HFFc6 (cell line): ENCODE measurements around the gene UNC5B. TPM values are rescaled to one million over a fixed set of nuclear protein-coding genes. Genes with fewer than 3 reads are reported as not detected.

ENCODE experiments used
- DNase-seq: peaks from one replicate; pipeline ENCODE4 v3.0.0-alpha.2; 2018
- H3K27ac Mint-ChIP-seq: 2 replicates; pipeline ENCODE4 v1.8.0; 2020; ENCODE audit warnings: mild to moderate bottlenecking, mixed read lengths
- H3K27me3 Mint-ChIP-seq: 2 replicates; pipeline ENCODE4 v1.8.0; 2021; ENCODE audit warnings: mild to moderate bottlenecking, moderate library complexity, mixed read lengths; ENCODE audit not compliant: insufficient read depth
- H3K36me3 Mint-ChIP-seq: 2 replicates; pipeline ENCODE4 v1.8.0; 2021; ENCODE audit warnings: low read depth, mixed read lengths
- H3K4me1 Mint-ChIP-seq: 2 replicates; pipeline ENCODE4 v1.8.0; 2020; ENCODE audit warnings: low read depth, mixed read lengths
- H3K4me3 Mint-ChIP-seq: 2 replicates; pipeline ENCODE4 v1.8.0; 2020; ENCODE audit warnings: mild to moderate bottlenecking, moderate library complexity, mixed read lengths
- H3K9me3 Mint-ChIP-seq: 2 replicates; pipeline ENCODE4 v1.8.0; 2020; ENCODE audit warnings: mild to moderate bottlenecking, mixed read lengths
- CTCF ChIP-seq: fragments of 200-600 bp; sonication (generic); IDR thresholded peaks from 2 replicates; pipeline ENCODE4 v1.5.0; 2021; ENCODE audit warnings: antibody characterized with exemption, mild to moderate bottlenecking
- total RNA-seq, 6 experiments: library from RNA; stranded (reverse); fragmentation: NEBNext Ultra II Directional; extraction: Animal tissue kit (Norgen Biotek cat#: 25700); gene quantifications; 2 replicates in 1 of 6; 3 replicates in 5 of 6; pipeline ENCODE4 v1.2.3, GENCODE V29; 2021

UNC5B gene
- total RNA-seq, 6 experiments from 2014 or later, result 5.2 to 11.6 (median 5.7) TPM

DNA sequence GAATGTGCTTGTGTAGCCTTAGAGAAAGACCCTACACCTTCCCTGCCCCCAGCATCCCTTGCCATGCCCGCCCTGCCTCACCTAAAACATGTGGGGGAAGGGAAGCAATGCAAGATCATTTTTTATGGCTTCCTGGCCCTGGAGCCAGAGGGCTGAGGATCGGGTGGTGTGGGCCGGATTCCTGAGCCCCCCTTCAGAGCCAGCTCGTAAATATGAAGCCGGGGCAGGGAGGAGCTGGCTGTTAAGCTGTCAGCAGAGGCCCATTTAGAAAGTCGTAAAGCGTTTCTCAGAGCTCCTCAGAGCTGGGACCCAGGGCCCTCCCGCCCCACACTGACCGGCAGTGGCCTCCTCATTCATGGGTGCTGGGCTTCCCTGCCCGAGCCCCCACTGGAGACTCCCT, 23.9 kb downstream of the UNC5B start:
- H3K4me3 Mint-ChIP-seq, result no peak overlapping the region; the same call in 1 of the 2 replicates
- no peak for TF ChIP-seq CTCF
- DNase-seq, result no peak
- H3K27me3 Mint-ChIP-seq, result no peaks in the 10 kb centered on the region; the same call in 1 of the 2 replicates
- peak overlapping the region; percentile 87; the same call in 1 of the 2 replicates for H3K27ac Mint-ChIP-seq
- no peaks in the 10 kb centered on the region for H3K9me3 Mint-ChIP-seq
- H3K4me1 Mint-ChIP-seq, result peaks cover 73% of the 10 kb centered on the region
- H3K36me3 Mint-ChIP-seq, result no peaks in the 10 kb centered on the region

DNA sequence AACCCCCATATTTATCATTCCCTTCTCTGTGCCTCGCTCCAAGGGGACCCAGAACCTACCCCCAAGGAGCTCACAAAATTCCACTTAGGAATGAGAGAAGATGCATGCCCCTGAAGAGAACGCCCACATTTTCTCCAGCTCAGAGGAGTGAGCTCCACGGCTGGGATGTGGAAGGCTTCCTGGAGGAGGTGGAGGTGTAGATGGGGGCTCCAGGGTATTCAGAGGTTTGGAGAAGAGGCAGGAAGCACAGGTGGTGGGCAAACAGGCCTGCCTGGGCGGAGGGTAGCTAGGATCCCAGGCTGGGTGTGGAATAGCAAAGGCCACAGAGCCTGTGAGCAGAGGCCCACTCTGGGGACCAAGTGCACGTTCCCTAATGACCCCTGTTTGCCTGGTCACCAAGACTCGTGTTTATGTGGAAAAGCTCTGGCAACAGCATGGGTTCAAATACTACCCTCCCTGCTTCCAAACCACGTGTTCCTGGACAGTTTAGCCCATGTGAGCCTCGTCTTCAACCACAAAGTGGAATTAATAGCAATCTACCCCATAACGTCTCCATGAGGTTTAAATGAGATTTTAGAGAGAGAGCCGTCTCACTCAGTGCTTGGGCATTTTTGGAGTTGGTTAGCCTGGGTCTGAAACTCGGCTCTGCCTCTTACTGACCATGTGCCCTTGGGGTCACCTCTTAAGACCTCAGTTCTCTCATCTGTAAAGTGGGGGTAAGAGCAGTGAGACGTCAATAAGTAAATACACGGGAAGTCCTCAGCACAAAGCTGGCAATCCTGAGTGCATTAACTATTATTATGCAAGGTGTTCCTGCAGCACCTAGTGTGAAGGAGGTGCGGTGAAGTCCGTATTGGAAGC, 24.7 kb downstream of the UNC5B start:
- Mint-ChIP-seq H3K4me1 (peaks cover 78% of the 10 kb centered on the region), H3K9me3 (no peaks in the 10 kb centered on the region), H3K4me3 (no peak overlapping the region; the same call in 1 of the 2 replicates), H3K27ac (no peak overlapping the region; the same call in 1 of the 2 replicates), H3K27me3 (no peaks in the 10 kb centered on the region; the same call in 1 of the 2 replicates), H3K36me3 (no peaks in the 10 kb centered on the region)
- DNase-seq, result no peak
- no peak for TF ChIP-seq CTCF

GRCh38 chr10:71237843-71238623, 25.7 kb downstream of the UNC5B start:
- no peaks in the 10 kb centered on the region; the same call in 1 of the 2 replicates for H3K27me3 Mint-ChIP-seq
- no peak for DNase-seq
- peak overlapping the region; percentile 19; the same call in 1 of the 2 replicates for H3K27ac Mint-ChIP-seq
- peaks cover 78% of the 10 kb centered on the region for H3K4me1 Mint-ChIP-seq
- no peak overlapping the region; the same call in 1 of the 2 replicates for H3K4me3 Mint-ChIP-seq
- no peaks in the 10 kb centered on the region for H3K9me3 Mint-ChIP-seq
- no peak; the same call in 1 of the 2 replicates for TF ChIP-seq CTCF
- no peaks in the 10 kb centered on the region for H3K36me3 Mint-ChIP-seq

DNA sequence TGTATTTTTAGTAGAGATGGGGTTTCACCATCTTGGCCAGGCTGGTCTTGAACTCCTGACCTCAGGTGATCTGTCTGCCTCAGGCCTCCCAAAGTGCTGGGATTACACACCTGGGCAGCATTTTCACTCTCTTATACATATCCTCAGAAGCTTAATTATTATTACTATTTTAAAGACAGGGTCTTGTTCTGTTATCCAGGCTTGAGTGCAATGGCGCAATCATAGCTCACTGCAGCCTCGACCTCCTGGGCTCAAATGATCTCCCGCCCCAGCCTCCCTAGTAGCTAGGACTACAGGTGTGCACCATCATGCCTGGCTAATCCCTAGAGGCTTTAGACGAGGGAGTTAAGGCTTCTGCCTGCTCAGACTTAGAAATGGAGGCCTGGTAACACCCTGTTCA, 26.3 kb downstream of the UNC5B start:
- Mint-ChIP-seq H3K4me3 (no peak overlapping the region), H3K27ac (peak overlapping the region; percentile 19; the same call in 1 of the 2 replicates), H3K27me3 (no peaks in the 10 kb centered on the region; the same call in 1 of the 2 replicates), H3K36me3 (no peaks in the 10 kb centered on the region), H3K9me3 (no peaks in the 10 kb centered on the region), H3K4me1 (peaks cover 78% of the 10 kb centered on the region)
- no peak for TF ChIP-seq CTCF
- DNase-seq, result no peak

GRCh38 chr10:71239131-71239915, 27.0 kb downstream of the UNC5B start:
- Mint-ChIP-seq H3K4me1 (peaks cover 78% of the 10 kb centered on the region), H3K4me3 (no peak overlapping the region), H3K27me3 (no peaks in the 10 kb centered on the region; the same call in 1 of the 2 replicates), H3K36me3 (no peaks in the 10 kb centered on the region), H3K9me3 (no peaks in the 10 kb centered on the region), H3K27ac (no peak overlapping the region)
- no peak for DNase-seq
- no peak for TF ChIP-seq CTCF
